ENCODE results near the gene UBE2V1. TPM values are rescaled to one million over a fixed set of nuclear protein-coding genes. Genes with fewer than 3 reads are reported as not detected.
"Not testable (repeated sequence)": the region's sequence is repeated elsewhere in the genome, so short reads cannot be mapped to it uniquely, and the experiment has no call there.

The UBE2V1 gene
- total RNA-seq, 1 experiment from 2014 or later: 203 TPM

GRCh38 chr20:50107796-50108331 is 5.1 kb downstream of the UBE2V1 start:
- Histone ChIP-seq H3K36me3 (ENCODE audit: insufficient read depth, low read length, poor library complexity, severe bottlenecking) (peaks cover 3% of the 10 kb centered on the region), H3K27ac (ENCODE audit: low read depth, low read length, poor library complexity, severe bottlenecking) (no peak overlapping the region), H3K9me3 (ENCODE audit: low read depth, low read length, poor library complexity, severe bottlenecking) (no peaks in the 10 kb centered on the region), H3K27me3 (replicated peaks; ENCODE audit: insufficient read depth, low read depth, low read length, poor library complexity) (no peaks in the 10 kb centered on the region), H3K4me1 (ENCODE audit: insufficient read depth, low read length, poor library complexity, severe bottlenecking) (peaks cover 29% of the 10 kb centered on the region), H3K4me3 (ENCODE audit: low read depth, low read length, poor library complexity, severe bottlenecking) (no peak overlapping the region)
- BruUV-seq (replicated peaks): no TSS peak
- ChIA-PET POLR2A (ENCODE audit: low non-redundant PET) (no interaction called here), CTCF (no interaction called here)
- intact Hi-C loops (cut with micrococcal nuclease; ENCODE audit: unreplicated experiment): no loop called here
- TF ChIP-seq CTCF (conservative IDR thresholded peaks at IDR 0.05; ENCODE audit: low read depth, low read length): no peak
- TF ChIP-seq EZH2 (IDR thresholded peaks at IDR 0.05; ENCODE audit: borderline replicate concordance, low read depth, low read length, poor library complexity, severe bottlenecking): no peak
- no peak for DNase-seq (ENCODE audit: low spot score)

GRCh38 chr20:50107086-50107660 is 5.8 kb downstream of the UBE2V1 start:
- intact Hi-C loops (cut with micrococcal nuclease; ENCODE audit: unreplicated experiment): no loop called here
- H3K4me1 ChIP-seq (ENCODE audit: insufficient read depth, low read length, poor library complexity, severe bottlenecking): peaks cover 29% of the 10 kb centered on the region
- no peak for TF ChIP-seq EZH2 (IDR thresholded peaks at IDR 0.05; ENCODE audit: borderline replicate concordance, low read depth, low read length, poor library complexity, severe bottlenecking)
- TF ChIP-seq CTCF (conservative IDR thresholded peaks at IDR 0.05; ENCODE audit: low read depth, low read length): no peak
- H3K27me3 ChIP-seq (replicated peaks; ENCODE audit: insufficient read depth, low read depth, low read length, poor library complexity): no peaks in the 10 kb centered on the region
- ChIA-PET POLR2A (ENCODE audit: low non-redundant PET) (no interaction called here), CTCF (interaction anchor here (0.9 kb wide), 1 partner anchor 27 kb away, joined by 4 read pairs; no protein-coding TSS in a partner anchor)
- no peak overlapping the region for H3K4me3 ChIP-seq (ENCODE audit: low read depth, low read length, poor library complexity, severe bottlenecking)
- no peaks in the 10 kb centered on the region for H3K9me3 ChIP-seq (ENCODE audit: low read depth, low read length, poor library complexity, severe bottlenecking)
- DNase-seq (ENCODE audit: low spot score): no peak
- H3K27ac ChIP-seq (ENCODE audit: low read depth, low read length, poor library complexity, severe bottlenecking): no peak overlapping the region
- peaks cover 3% of the 10 kb centered on the region for H3K36me3 ChIP-seq (ENCODE audit: insufficient read depth, low read length, poor library complexity, severe bottlenecking)
- BruUV-seq (replicated peaks): no TSS peak

DNA sequence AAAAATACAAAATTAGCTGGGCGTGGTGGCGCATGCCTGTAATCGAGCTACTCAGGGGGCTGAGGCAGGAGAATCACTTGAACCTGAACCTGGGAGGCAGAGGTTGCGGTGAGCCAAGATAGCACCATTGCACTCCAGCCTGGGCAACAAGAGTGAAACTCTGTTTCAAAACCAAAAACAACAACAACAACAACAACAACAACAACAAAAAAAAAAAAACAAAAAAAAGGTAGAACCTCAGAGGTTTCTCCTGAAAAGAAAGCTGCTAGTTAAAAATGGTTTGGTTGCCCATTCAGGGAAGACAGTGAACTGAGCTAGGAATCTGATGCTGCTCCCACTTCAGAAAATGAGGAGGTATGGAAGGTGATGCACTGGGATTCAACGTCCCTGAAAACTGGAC is 6.3 kb downstream of the UBE2V1 start:
- BruUV-seq (replicated peaks); H3K4me3 ChIP-seq (ENCODE audit: low read depth, low read length, poor library complexity, severe bottlenecking); H3K9me3 ChIP-seq (ENCODE audit: low read depth, low read length, poor library complexity, severe bottlenecking); POLR2A ChIA-PET (ENCODE audit: low non-redundant PET); intact Hi-C loops (cut with micrococcal nuclease; ENCODE audit: unreplicated experiment); H3K27ac ChIP-seq (ENCODE audit: low read depth, low read length, poor library complexity, severe bottlenecking); H3K36me3 ChIP-seq (ENCODE audit: insufficient read depth, low read length, poor library complexity, severe bottlenecking); H3K27me3 ChIP-seq (replicated peaks; ENCODE audit: insufficient read depth, low read depth, low read length, poor library complexity); DNase-seq (ENCODE audit: low spot score): not testable (repeated sequence)
- CTCF ChIA-PET: interaction anchor here (0.9 kb wide), 1 partner anchor 27 kb away, joined by 4 read pairs; no protein-coding TSS in a partner anchor
- peaks cover 26% of the 10 kb centered on the region for H3K4me1 ChIP-seq (ENCODE audit: insufficient read depth, low read length, poor library complexity, severe bottlenecking)

GRCh38 chr20:50103464-50104107 is 9.4 kb downstream of the UBE2V1 start:
- CTCF ChIA-PET; H3K27me3 ChIP-seq (replicated peaks; ENCODE audit: insufficient read depth, low read depth, low read length, poor library complexity); intact Hi-C loops (cut with micrococcal nuclease; ENCODE audit: unreplicated experiment); H3K9me3 ChIP-seq (ENCODE audit: low read depth, low read length, poor library complexity, severe bottlenecking); H3K36me3 ChIP-seq (ENCODE audit: insufficient read depth, low read length, poor library complexity, severe bottlenecking); BruUV-seq (replicated peaks); H3K27ac ChIP-seq (ENCODE audit: low read depth, low read length, poor library complexity, severe bottlenecking); H3K4me3 ChIP-seq (ENCODE audit: low read depth, low read length, poor library complexity, severe bottlenecking): not testable (repeated sequence)
- peaks cover 20% of the 10 kb centered on the region for H3K4me1 ChIP-seq (ENCODE audit: insufficient read depth, low read length, poor library complexity, severe bottlenecking)
- POLR2A ChIA-PET (ENCODE audit: low non-redundant PET): interaction anchor here (0.7 kb wide), 1 partner anchor 220 kb away, joined by 14 read pairs; no protein-coding TSS in a partner anchor
- peak; percentile 59 for DNase-seq (ENCODE audit: low spot score)

GRCh38 chr20:50102551-50102950 is 10.4 kb downstream of the UBE2V1 start:
- intact Hi-C loops (cut with micrococcal nuclease; ENCODE audit: unreplicated experiment); POLR2A ChIA-PET (ENCODE audit: low non-redundant PET); H3K4me3 ChIP-seq (ENCODE audit: low read depth, low read length, poor library complexity, severe bottlenecking); H3K27me3 ChIP-seq (replicated peaks; ENCODE audit: insufficient read depth, low read depth, low read length, poor library complexity); BruUV-seq (replicated peaks); H3K27ac ChIP-seq (ENCODE audit: low read depth, low read length, poor library complexity, severe bottlenecking); CTCF ChIA-PET; DNase-seq (ENCODE audit: low spot score); H3K9me3 ChIP-seq (ENCODE audit: low read depth, low read length, poor library complexity, severe bottlenecking); H3K36me3 ChIP-seq (ENCODE audit: insufficient read depth, low read length, poor library complexity, severe bottlenecking): not testable (repeated sequence)
- peaks cover 21% of the 10 kb centered on the region for H3K4me1 ChIP-seq (ENCODE audit: insufficient read depth, low read length, poor library complexity, severe bottlenecking)
